SK-N-SH (cell line): ENCODE results near the gene PRMT6. TPM values are rescaled to one million over a fixed set of nuclear protein-coding genes. Genes with fewer than 3 reads are reported as not detected.

Experiments
- CTCF ChIA-PET: fragments of 300-600, 350-600 bp; formaldehyde crosslinking; extraction: SDS; loops from one replicate; lab custom pipeline; 2021; lab: Yijun Ruan, JAX
- POLR2A ChIA-PET: fragments of 350-600 bp; sonication (Branson Sonifier 250); formaldehyde crosslinking; extraction: SDS; loops from one replicate; lab custom pipeline; 2020; ENCODE audit warnings: antibody characterized with exemption, inconsistent platforms; lab: Yijun Ruan, JAX
- DNase-seq: peaks from one replicate; pipeline ENCODE4 v3.0.0; 2012
- H2AFZ ChIP-seq: fragments of 200-600 bp; sonication (generic); 2 replicates; pipeline ENCODE4 v1.8.1; 2016; ENCODE audit warnings: antibody characterized with exemption, mild to moderate bottlenecking, low read depth
- H3F3A ChIP-seq: fragments of 200-600 bp; sonication (generic); replicated peaks from 2 replicates; pipeline ENCODE3; 2016; ENCODE audit warnings: antibody characterized with exemption, mild to moderate bottlenecking; ENCODE audit not compliant: insufficient read depth
- H3K27ac ChIP-seq, 2 experiments: fragments of 200-500 bp in 1 of 2; fragments of 200-600 bp in 1 of 2; sonication (Bioruptor generic) in 1 of 2; sonication (generic), shearing (Covaris generic) in 1 of 2; 2 replicates each; pipeline versions ENCODE4 v1.5.1 to v1.6.1; 2014 to 2016; ENCODE audit warnings: low read depth in 2 of 2, inconsistent platforms in 1 of 2, low read length in 1 of 2, mild to moderate bottlenecking in 1 of 2, mixed read lengths in 1 of 2
- H3K27me3 ChIP-seq: fragments of 200-600 bp; sonication (generic), shearing (Covaris generic); 2 replicates; pipeline ENCODE4 v1.6.1; 2016; ENCODE audit warnings: mixed run types; ENCODE audit not compliant: insufficient read depth
- H3K36me3 ChIP-seq, 2 experiments: fragments of 200-500 bp in 1 of 2; fragments of 200-600 bp in 1 of 2; sonication (Bioruptor generic) in 1 of 2; sonication (generic) in 1 of 2; replicated peaks in 1 of 2; 2 replicates each; pipeline versions ENCODE3 to v1.5.1; 2014 to 2016; ENCODE audit warnings: low read length in 1 of 2, mild to moderate bottlenecking in 1 of 2; ENCODE audit not compliant: insufficient read depth in 2 of 2, control insufficient read depth in 1 of 2
- H3K4me1 ChIP-seq, 2 experiments: fragments of 200-500 bp in 1 of 2; fragments of 200-600 bp in 1 of 2; sonication (Bioruptor generic) in 1 of 2; sonication (generic), shearing (Covaris generic) in 1 of 2; 2 replicates each; pipeline versions ENCODE4 v1.5.1 to v1.6.1; 2014 to 2016; ENCODE audit warnings: low read depth in 1 of 2, low read length in 1 of 2, mixed run types in 1 of 2; ENCODE audit not compliant: insufficient read depth in 2 of 2, control insufficient read depth in 1 of 2
- H3K4me2 ChIP-seq: fragments of 200-600 bp; sonication (generic), shearing (Covaris generic); 2 replicates; pipeline ENCODE4 v1.6.1; 2017; ENCODE audit warnings: mixed run types
- H3K4me3 ChIP-seq, 2 experiments: fragments of 200-500 bp in 1 of 2; fragments of 200-600 bp in 1 of 2; sonication (Bioruptor generic) in 1 of 2; sonication (generic), shearing (Covaris generic) in 1 of 2; 2 replicates each; pipeline versions ENCODE4 v1.5.1 to v1.8.1; 2014 to 2016; ENCODE audit warnings: low read depth in 2 of 2, inconsistent platforms in 1 of 2, low read length in 1 of 2, mild to moderate bottlenecking in 1 of 2, mixed read lengths in 1 of 2, moderate library complexity in 1 of 2
- H3K79me2 ChIP-seq: fragments of 200-600 bp; sonication (generic); 2 replicates; pipeline ENCODE4 v1.8.1; 2017; ENCODE audit warnings: mild to moderate bottlenecking; ENCODE audit not compliant: insufficient read depth
- H3K9ac ChIP-seq: fragments of 200-600 bp; sonication (generic); 2 replicates; pipeline ENCODE4 v1.6.1; 2017; ENCODE audit warnings: mixed run types
- H3K9me2 ChIP-seq: fragments of 200-600 bp; sonication (generic); 2 replicates; pipeline ENCODE4 v1.6.1; 2017; ENCODE audit warnings: mixed run types
- H3K9me3 ChIP-seq: fragments of 200-600 bp; sonication (generic); 2 replicates; pipeline ENCODE4 v1.6.1; 2017; ENCODE audit warnings: mixed run types, mild to moderate bottlenecking, moderate library complexity
- H4K20me1 ChIP-seq: fragments of 200-600 bp; sonication (generic); 2 replicates; pipeline ENCODE4 v1.6.1; 2017; ENCODE audit warnings: mild to moderate bottlenecking, mixed run types; ENCODE audit not compliant: insufficient read depth
- CHD2 ChIP-seq: fragments of 150-350 bp; IDR thresholded peaks from 2 replicates; pipeline ENCODE4 v1.6.1; 2018; ENCODE audit warnings: low read length; ENCODE audit not compliant: partially characterized antibody
- CTCF ChIP-seq: fragments of 200-600 bp; sonication (generic); IDR thresholded peaks from 2 replicates; pipeline ENCODE4 v1.6.1; 2017; ENCODE audit warnings: antibody characterized with exemption, mild to moderate bottlenecking, moderate library complexity
- ELF1 ChIP-seq: IDR thresholded peaks from 2 replicates; pipeline ENCODE4 v1.4.0; 2012
- FOSL2 ChIP-seq: IDR thresholded peaks from 2 replicates; pipeline ENCODE4 v1.4.0; 2012; ENCODE audit warnings: low read depth, mild to moderate bottlenecking, moderate library complexity, borderline replicate concordance
- GABPA ChIP-seq: IDR thresholded peaks from 2 replicates; pipeline ENCODE4 v1.4.0; 2012; ENCODE audit warnings: low read depth, mild to moderate bottlenecking
- GATA2 ChIP-seq: sonication (generic); formaldehyde crosslinking; IDR thresholded peaks from 2 replicates; pipeline ENCODE4 v1.5.0; 2020; ENCODE audit warnings: mild to moderate bottlenecking, missing genetic modification reagents
- JUND ChIP-seq: IDR thresholded peaks from 2 replicates; pipeline ENCODE4 v1.4.0; 2012
- MXI1 ChIP-seq: IDR thresholded peaks from 2 replicates; pipeline ENCODE4 v1.6.1; 2012; ENCODE audit warnings: mild to moderate bottlenecking, low read depth, low read length, improper control_type of control experiment
- NFIC ChIP-seq: IDR thresholded peaks from 2 replicates; pipeline ENCODE4 v1.4.0; 2012; ENCODE audit warnings: borderline replicate concordance
- NRF1 ChIP-seq: IDR thresholded peaks from 2 replicates; pipeline ENCODE4 v1.6.1; 2012; ENCODE audit warnings: low read depth, mild to moderate bottlenecking, low read length
- RXRA ChIP-seq: IDR thresholded peaks from 2 replicates; pipeline ENCODE4 v1.4.0; 2012; ENCODE audit warnings: low read depth, mild to moderate bottlenecking, borderline replicate concordance
- SIN3A ChIP-seq: IDR thresholded peaks from 2 replicates; pipeline ENCODE4 v1.6.1; 2012; ENCODE audit warnings: low read depth, mild to moderate bottlenecking, low read length, moderate library complexity, borderline replicate concordance
- TAF1 ChIP-seq: IDR thresholded peaks from 2 replicates; pipeline ENCODE4 v1.6.1; 2012; ENCODE audit warnings: low read depth, mild to moderate bottlenecking, low read length, moderate library complexity, borderline replicate concordance
- TCF12 ChIP-seq: IDR thresholded peaks from 2 replicates; pipeline ENCODE4 v1.4.0; 2012
- YY1 ChIP-seq: IDR thresholded peaks from 2 replicates; pipeline ENCODE4 v1.4.0; 2012; ENCODE audit warnings: low read depth, mild to moderate bottlenecking
- ZBTB33 ChIP-seq: IDR thresholded peaks from 2 replicates; pipeline ENCODE4 v1.4.0; 2012; ENCODE audit warnings: low read depth, borderline replicate concordance
- polyA plus RNA-seq, 3 experiments: library from polyadenylated mRNA; depleted of rRNA; stranded (reverse); fragments of >200 nt; gene quantifications; 2 replicates each; pipeline ENCODE4 v1.2.3, GENCODE V29; 2012
- TF ChIP-seq, protein P1 (sequence below): fragments of 150-350 bp; IDR thresholded peaks from 2 replicates; pipeline ENCODE4 v1.6.1; 2016; ENCODE audit warnings: mild to moderate bottlenecking, low read depth, low read length

Gene PRMT6
- polyA plus RNA-seq, 1 of the 3 experiments (the other 2 are of a cell fraction): 15.2 TPM

DNA sequence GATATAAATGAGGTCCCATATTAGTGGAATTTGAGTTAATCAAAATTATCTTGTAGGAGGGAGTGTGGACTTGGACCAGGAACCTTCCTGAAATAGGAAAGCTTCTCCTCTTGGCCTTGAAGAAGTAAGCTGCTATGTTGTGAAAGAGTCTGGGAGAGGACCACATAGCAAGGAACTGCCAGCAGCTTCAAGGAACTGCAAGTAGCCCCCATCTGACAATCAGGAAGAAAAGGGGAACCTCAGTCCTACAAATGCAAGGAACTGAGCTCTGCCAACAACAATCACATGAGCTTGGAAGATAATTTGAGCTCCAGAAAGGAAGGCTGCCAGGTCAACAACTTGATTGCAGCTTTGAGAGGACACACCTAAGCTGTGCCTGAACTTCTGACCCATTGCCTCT is 8.2 kb upstream of the PRMT6 start:
- TF ChIP-seq SIN3A: no peak
- no peak for TF ChIP-seq NRF1
- TF ChIP-seq GABPA: no peak
- no peak for TF ChIP-seq RXRA
- TF ChIP-seq, protein P1, sequence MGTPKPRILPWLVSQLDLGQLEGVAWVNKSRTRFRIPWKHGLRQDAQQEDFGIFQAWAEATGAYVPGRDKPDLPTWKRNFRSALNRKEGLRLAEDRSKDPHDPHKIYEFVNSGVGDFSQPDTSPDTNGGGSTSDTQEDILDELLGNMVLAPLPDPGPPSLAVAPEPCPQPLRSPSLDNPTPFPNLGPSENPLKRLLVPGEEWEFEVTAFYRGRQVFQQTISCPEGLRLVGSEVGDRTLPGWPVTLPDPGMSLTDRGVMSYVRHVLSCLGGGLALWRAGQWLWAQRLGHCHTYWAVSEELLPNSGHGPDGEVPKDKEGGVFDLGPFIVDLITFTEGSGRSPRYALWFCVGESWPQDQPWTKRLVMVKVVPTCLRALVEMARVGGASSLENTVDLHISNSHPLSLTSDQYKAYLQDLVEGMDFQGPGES: no peak
- TF ChIP-seq CTCF: no peak
- TF ChIP-seq ZBTB33: no peak
- no peak for TF ChIP-seq JUND
- TF ChIP-seq CHD2: no peak
- no peak for TF ChIP-seq NFIC
- TF ChIP-seq ELF1: no peak
- no peak for TF ChIP-seq GATA2 (CRISPR knock-in tag)
- TF ChIP-seq YY1: no peak
- no peak for TF ChIP-seq TAF1
- TF ChIP-seq FOSL2: no peak
- no peak for TF ChIP-seq MXI1
- TF ChIP-seq TCF12: no peak
- no peaks in the 10 kb centered on the region for H3K79me2 ChIP-seq

More for the DNA sequence above, 8.2 kb upstream of the PRMT6 start:
- no peak overlapping the region for H3K27ac ChIP-seq
- no peaks in the 10 kb centered on the region for H4K20me1 ChIP-seq
- no peaks in the 10 kb centered on the region for H3K36me3 ChIP-seq
- no peak overlapping the region for H3K9ac ChIP-seq
- H3K27me3 ChIP-seq: no peaks in the 10 kb centered on the region
- H3K4me1 ChIP-seq: no peaks in the 10 kb centered on the region
- H3K9me2 ChIP-seq: 0 out of 2 replicates have a peak, but pooled peaks cover 2% of the 10 kb centered on the region
- CTCF ChIA-PET: no interaction called here
- no peaks in the 10 kb centered on the region for H3K9me3 ChIP-seq
- H3F3A ChIP-seq: no peaks in the 10 kb centered on the region
- H2AFZ ChIP-seq: no peak overlapping the region
- POLR2A ChIA-PET: interaction anchor here (0.7 kb wide), 1 partner anchor 8 kb away, joined by 3 read pairs; the partner anchor contains the start of gene PRMT6
- no peak overlapping the region for H3K4me3 ChIP-seq
- no peak overlapping the region for H3K4me2 ChIP-seq
- no peak for DNase-seq
